Cardiac septum (tissue), 1 donor: ENCODE measurements around the gene IL36B. TPM values are rescaled to one million over a fixed set of nuclear protein-coding genes. Genes with fewer than 3 reads are reported as not detected.
"Not testable (repeated sequence)": the region's sequence is repeated elsewhere in the genome, so short reads cannot be mapped to it uniquely, and the experiment has no call there.

Source experiments
- DNase-seq: peaks from one replicate; pipeline ENCODE4 v3.0.0-alpha.2; 2020; ENCODE audit warnings: low spot score
- intact Hi-C: fragments of 100-400 bp; cut with DNase I; formaldehyde crosslinking; loops from one replicate; pipeline ENCODE4 v1.14.0; 2022
- long read RNA-seq: library from polyadenylated mRNA; unstranded; transcript quantifications from one replicate; pipeline ENCODE4 v2.0.0, GENCODE V29; 2021
- total RNA-seq: library from RNA; stranded (reverse); fragmentation: NEBNext Ultra II Directional; extraction: Animal tissue kit (Norgen Biotek cat#: 25700); gene quantifications from one replicate; pipeline ENCODE4 v1.2.1, GENCODE V29; 2021
- donor health status: DM: no; HTN: no; CAD: no.

IL36B gene
- total RNA-seq: not detected
- long read RNA-seq: 0 reads

GRCh38 chr2:113052396-113052917, at the start of gene IL36B:
TSS of gene IL36B (minus strand) at chr2:113052867.
- no peak for DNase-seq
- intact Hi-C loops: no loop called here

GRCh38 chr2:113102133-113102532, 49.5 kb upstream of the IL36B start:
- no peak for DNase-seq
- intact Hi-C loops: no loop called here

- intact Hi-C loops: no loop called here
- no peak for DNase-seq
Measured at GRCh38 chr2:113098532-113098931, 45.9 kb upstream of the IL36B start.

- no peak for DNase-seq
- intact Hi-C loops: no loop called here
Measured at GRCh38 chr2:113098041-113098440, 45.4 kb upstream of the IL36B start.

GRCh38 chr2:113096842-113097618, 44.4 kb upstream of the IL36B start:
- DNase-seq, intact Hi-C loops: not testable (repeated sequence)

- DNase-seq, intact Hi-C loops: not testable (repeated sequence)
Measured at GRCh38 chr2:113096306-113096705, 43.6 kb upstream of the IL36B start.

- intact Hi-C loops: no loop called here
- DNase-seq: no peak
Measured at GRCh38 chr2:113093613-113093977, 40.9 kb upstream of the IL36B start.

GRCh38 chr2:113092864-113093612, 40.4 kb upstream of the IL36B start:
- intact Hi-C loops: no loop called here
- DNase-seq: no peak

GRCh38 chr2:113091231-113091896, 38.7 kb upstream of the IL36B start:
- no peak for DNase-seq
- intact Hi-C loops: no loop called here

- intact Hi-C loops: no loop called here
Measured at GRCh38 chr2:113089916-113090315, 37.2 kb upstream of the IL36B start.

GRCh38 chr2:113088213-113088992, 35.7 kb upstream of the IL36B start:
- no peak for DNase-seq
- intact Hi-C loops: no loop called here

More at GRCh38 chr2:113089916-113090315, 37.2 kb upstream of the IL36B start:
- DNase-seq: no peak

GRCh38 chr2:113085542-113085941, 32.9 kb upstream of the IL36B start:
- DNase-seq: no peak
- intact Hi-C loops: no loop called here

- DNase-seq: no peak
- intact Hi-C loops: no loop called here
Measured at GRCh38 chr2:113084249-113085000, 31.8 kb upstream of the IL36B start.

- DNase-seq: no peak
- intact Hi-C loops: loop anchor here (2.0 kb wide), 1 partner anchor 120 kb away; no protein-coding TSS in a partner anchor
Measured at GRCh38 chr2:113083296-113083695, 30.6 kb upstream of the IL36B start.

GRCh38 chr2:113081488-113082210, 29.0 kb upstream of the IL36B start:
- intact Hi-C loops: loop anchor here (2.0 kb wide), 1 partner anchor 121 kb away; no protein-coding TSS in a partner anchor
- no peak for DNase-seq

- intact Hi-C loops: no loop called here
- no peak for DNase-seq
Measured at GRCh38 chr2:113080134-113080533, 27.5 kb upstream of the IL36B start.

GRCh38 chr2:113079131-113079530, 26.5 kb upstream of the IL36B start:
- DNase-seq: no peak
- intact Hi-C loops: no loop called here

GRCh38 chr2:113078350-113078839, 25.7 kb upstream of the IL36B start:
- intact Hi-C loops: no loop called here
- no peak for DNase-seq
